ENCODE results near the gene YAE1.

Gene YAE1

DNA sequence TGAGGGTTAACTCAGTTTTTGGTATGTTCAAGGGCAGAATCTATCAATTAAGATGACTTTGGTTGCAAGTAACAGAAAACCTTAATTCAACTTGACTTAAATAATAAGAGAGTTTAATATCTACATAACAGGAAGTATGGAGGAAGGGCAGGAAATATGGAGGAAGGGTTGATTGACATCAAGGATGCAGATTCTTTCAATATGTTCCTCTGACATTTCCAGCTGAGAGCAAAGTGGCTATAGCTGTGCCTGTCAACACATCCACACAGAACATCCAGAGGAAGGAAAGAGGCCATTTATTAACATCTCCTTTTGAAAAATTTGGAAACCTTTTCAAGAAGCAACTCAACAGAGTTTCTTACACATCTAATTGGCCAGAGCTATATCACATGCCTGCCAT, 37.7 kb downstream of the YAE1 start:
- H4K20me1 ChIP-seq (ENCODE audit: insufficient read depth, low read length) = no peaks in the 10 kb centered on the region
- H3K4me3 ChIP-seq (ENCODE audit: low read length) = no peak overlapping the region
- no peaks in the 10 kb centered on the region for H3K27me3 ChIP-seq (ENCODE audit: low read depth, low read length)
- no peak overlapping the region for H3K9ac ChIP-seq (ENCODE audit: low read length)
- H3K4me2 ChIP-seq (ENCODE audit: low read length) = no peak overlapping the region
- H3K9me3 ChIP-seq (ENCODE audit: insufficient read depth, low read length) = no peaks in the 10 kb centered on the region
- no peaks in the 10 kb centered on the region for H3K36me3 ChIP-seq (replicated peaks; ENCODE audit: low read depth, low read length)
- no peak overlapping the region for H3K27ac ChIP-seq (ENCODE audit: low read length)
- TF ChIP-seq, protein P1, sequence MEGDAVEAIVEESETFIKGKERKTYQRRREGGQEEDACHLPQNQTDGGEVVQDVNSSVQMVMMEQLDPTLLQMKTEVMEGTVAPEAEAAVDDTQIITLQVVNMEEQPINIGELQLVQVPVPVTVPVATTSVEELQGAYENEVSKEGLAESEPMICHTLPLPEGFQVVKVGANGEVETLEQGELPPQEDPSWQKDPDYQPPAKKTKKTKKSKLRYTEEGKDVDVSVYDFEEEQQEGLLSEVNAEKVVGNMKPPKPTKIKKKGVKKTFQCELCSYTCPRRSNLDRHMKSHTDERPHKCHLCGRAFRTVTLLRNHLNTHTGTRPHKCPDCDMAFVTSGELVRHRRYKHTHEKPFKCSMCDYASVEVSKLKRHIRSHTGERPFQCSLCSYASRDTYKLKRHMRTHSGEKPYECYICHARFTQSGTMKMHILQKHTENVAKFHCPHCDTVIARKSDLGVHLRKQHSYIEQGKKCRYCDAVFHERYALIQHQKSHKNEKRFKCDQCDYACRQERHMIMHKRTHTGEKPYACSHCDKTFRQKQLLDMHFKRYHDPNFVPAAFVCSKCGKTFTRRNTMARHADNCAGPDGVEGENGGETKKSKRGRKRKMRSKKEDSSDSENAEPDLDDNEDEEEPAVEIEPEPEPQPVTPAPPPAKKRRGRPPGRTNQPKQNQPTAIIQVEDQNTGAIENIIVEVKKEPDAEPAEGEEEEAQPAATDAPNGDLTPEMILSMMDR (IDR thresholded peaks at IDR 0.05; ENCODE audit: low read depth, low read length) = no peak
- H3K79me2 ChIP-seq (ENCODE audit: low read length) = no peaks in the 10 kb centered on the region
- H2AFZ ChIP-seq (ENCODE audit: low read depth, low read length) = no peak overlapping the region
- H3K4me1 ChIP-seq (ENCODE audit: low read length) = no peaks in the 10 kb centered on the region

DNA sequence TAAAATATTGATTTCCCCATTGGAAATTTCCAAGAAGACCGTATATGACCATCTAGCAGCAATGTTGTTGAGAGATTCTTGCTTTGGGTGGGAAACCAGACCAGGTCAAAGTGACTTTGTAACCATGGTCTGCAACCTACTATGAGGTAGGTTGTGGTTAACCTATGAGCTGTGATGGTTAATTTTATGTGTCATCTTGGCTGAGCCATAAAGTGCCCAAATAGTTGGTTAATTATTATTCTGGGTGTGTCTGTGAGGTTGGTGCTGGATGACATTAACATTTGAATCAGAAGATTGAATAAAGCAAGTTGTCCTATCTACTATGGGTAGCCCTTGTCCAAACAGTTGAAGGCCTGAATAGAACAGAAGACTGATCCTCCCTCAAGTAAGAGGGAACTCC, 38.9 kb downstream of the YAE1 start:
- Histone ChIP-seq H3K4me2 (ENCODE audit: low read length) (no peak overlapping the region), H3K36me3 (replicated peaks; ENCODE audit: low read depth, low read length) (no peaks in the 10 kb centered on the region), H3K27me3 (ENCODE audit: low read depth, low read length) (no peaks in the 10 kb centered on the region), H3K4me3 (ENCODE audit: low read length) (no peak overlapping the region), H2AFZ (ENCODE audit: low read depth, low read length) (no peak overlapping the region), H3K9ac (ENCODE audit: low read length) (no peak overlapping the region), H4K20me1 (ENCODE audit: insufficient read depth, low read length) (no peaks in the 10 kb centered on the region), H3K27ac (ENCODE audit: low read length) (no peak overlapping the region), H3K9me3 (ENCODE audit: insufficient read depth, low read length) (no peaks in the 10 kb centered on the region), H3K79me2 (ENCODE audit: low read length) (no peaks in the 10 kb centered on the region), H3K4me1 (ENCODE audit: low read length) (0 out of 2 replicates have a peak, but pooled peaks cover 3% of the 10 kb centered on the region)
- no peak for TF ChIP-seq EZH2phosphoT487 (IDR thresholded peaks at IDR 0.05; ENCODE audit: low read depth)
- TF ChIP-seq, protein P1 (IDR thresholded peaks at IDR 0.05; ENCODE audit: low read depth, low read length) = no peak

DNA sequence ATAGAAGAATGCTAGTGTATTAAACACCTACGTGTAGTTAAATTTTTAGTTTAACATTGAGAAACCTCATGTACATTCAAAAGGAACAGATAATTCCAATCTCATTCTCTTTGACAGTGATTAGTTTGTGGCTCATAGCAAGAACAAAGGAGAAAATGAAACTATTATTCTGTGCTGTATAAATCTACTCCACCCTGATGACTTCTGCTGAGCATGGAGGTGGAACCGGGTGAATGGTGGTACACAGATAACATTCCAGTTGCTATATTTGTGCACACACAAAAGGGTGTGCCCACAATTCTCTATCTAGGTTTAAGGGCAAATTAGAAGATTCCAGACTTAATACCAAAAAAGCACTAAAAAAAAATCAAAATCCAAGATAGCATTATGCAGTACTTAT, 40.1 kb downstream of the YAE1 start:
- no peak for TF ChIP-seq EZH2phosphoT487 (IDR thresholded peaks at IDR 0.05; ENCODE audit: low read depth)
- TF ChIP-seq, protein P1 (IDR thresholded peaks at IDR 0.05; ENCODE audit: low read depth, low read length) = no peak
- H3K4me2 ChIP-seq (ENCODE audit: low read length) = no peak overlapping the region
- no peaks in the 10 kb centered on the region for H4K20me1 ChIP-seq (ENCODE audit: insufficient read depth, low read length)
- no peaks in the 10 kb centered on the region for H3K79me2 ChIP-seq (ENCODE audit: low read length)
- H3K9me3 ChIP-seq (ENCODE audit: insufficient read depth, low read length) = no peaks in the 10 kb centered on the region
- H3K9ac ChIP-seq (ENCODE audit: low read length) = no peak overlapping the region
- no peak overlapping the region for H3K4me3 ChIP-seq (ENCODE audit: low read length)
- H3K4me1 ChIP-seq (ENCODE audit: low read length) = 0 out of 2 replicates have a peak, but pooled peaks cover 6% of the 10 kb centered on the region
- no peaks in the 10 kb centered on the region for H3K27me3 ChIP-seq (ENCODE audit: low read depth, low read length)
- H3K36me3 ChIP-seq (replicated peaks; ENCODE audit: low read depth, low read length) = no peaks in the 10 kb centered on the region
- H2AFZ ChIP-seq (ENCODE audit: low read depth, low read length) = no peak overlapping the region
- no peak overlapping the region for H3K27ac ChIP-seq (ENCODE audit: low read length)

DNA sequence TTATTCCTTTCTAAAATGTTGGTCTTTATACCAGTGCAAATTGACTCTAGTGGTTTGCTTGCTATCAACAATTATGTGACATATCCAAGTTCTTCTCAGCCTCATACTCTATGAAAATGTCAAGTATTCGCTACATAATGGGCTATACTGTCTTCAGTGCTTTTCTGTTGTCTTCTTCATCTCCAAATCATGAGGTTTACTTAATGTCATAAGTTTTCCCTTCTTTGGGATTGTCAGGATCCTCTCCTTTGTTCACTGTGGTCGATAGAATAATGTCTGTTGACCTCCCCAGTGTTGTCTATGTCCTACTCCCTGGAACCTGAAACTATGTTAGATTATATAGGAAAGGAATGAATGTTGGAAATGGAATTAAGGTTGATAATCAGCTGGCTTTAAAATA, 40.7 kb downstream of the YAE1 start:
- H3K36me3 ChIP-seq (replicated peaks; ENCODE audit: low read depth, low read length) = no peaks in the 10 kb centered on the region
- no peak overlapping the region for H3K27ac ChIP-seq (ENCODE audit: low read length)
- no peak overlapping the region for H3K4me2 ChIP-seq (ENCODE audit: low read length)
- H3K4me3 ChIP-seq (ENCODE audit: low read length) = no peak overlapping the region
- no peak overlapping the region for H3K9ac ChIP-seq (ENCODE audit: low read length)
- no peaks in the 10 kb centered on the region for H4K20me1 ChIP-seq (ENCODE audit: insufficient read depth, low read length)
- TF ChIP-seq EZH2phosphoT487 (IDR thresholded peaks at IDR 0.05; ENCODE audit: low read depth) = no peak
- TF ChIP-seq, protein P1 (IDR thresholded peaks at IDR 0.05; ENCODE audit: low read depth, low read length) = no peak
- 0 out of 2 replicates have a peak, but pooled peaks cover 6% of the 10 kb centered on the region for H3K4me1 ChIP-seq (ENCODE audit: low read length)
- H3K27me3 ChIP-seq (ENCODE audit: low read depth, low read length) = no peaks in the 10 kb centered on the region
- no peaks in the 10 kb centered on the region for H3K9me3 ChIP-seq (ENCODE audit: insufficient read depth, low read length)
- H3K79me2 ChIP-seq (ENCODE audit: low read length) = no peaks in the 10 kb centered on the region
- H2AFZ ChIP-seq (ENCODE audit: low read depth, low read length) = no peak overlapping the region

Measured in OCI-LY3 (cell line).